Right lobe of liver (tissue), 6 donors: ENCODE measurements around the gene MFSD6L. TPM values are rescaled to one million over a fixed set of nuclear protein-coding genes. Genes with fewer than 3 reads are reported as not detected.

Experiments used
- ATAC-seq, 4 donors: fragments of 200-7000 bp; cut with Tn5 transposase; one replicate each; pipeline ENCODE4 v1.9.1; 2020; ENCODE audit warnings: mild to moderate bottlenecking in 4 of 4, moderate library complexity in 4 of 4
- DNase-seq, 3 donors: peaks; one replicate each; pipeline ENCODE4 v3.0.0-alpha.2; 2020
- H3K27ac ChIP-seq, 3 donors: fragments of 200-600 bp; one replicate each; pipeline ENCODE4 v1.8.0; 2022
- H3K27me3 ChIP-seq, 2 donors: fragments of 200-600 bp; one replicate each; pipeline ENCODE4 v1.8.0; 2022
- H3K36me3 ChIP-seq, 4 donors: fragments of 200-600 bp; sonication (generic) in 1 of 4; one replicate each; pipeline versions ENCODE4 v1.5.1 to v1.8.0; 2017 to 2022; ENCODE audit warnings: control low read depth in 1 of 4
- H3K4me1 ChIP-seq, 4 donors: fragments of 200-600 bp; sonication (generic) in 1 of 4; one replicate each; pipeline versions ENCODE4 v1.5.1 to v1.8.0; 2017 to 2022; ENCODE audit warnings: control low read depth in 1 of 4
- H3K4me3 ChIP-seq, 3 donors: fragments of 200-600 bp; one replicate each; pipeline ENCODE4 v1.8.0; 2022
- H3K9me3 ChIP-seq, 4 donors: fragments of 200-600 bp; sonication (generic) in 1 of 4; one replicate each; pipeline versions ENCODE4 v1.5.1 to v1.8.0; 2017 to 2022; ENCODE audit warnings: control low read depth in 1 of 4
- POLR2A ChIP-seq: fragments of 450-650 bp; IDR thresholded peaks from one replicate; pipeline ENCODE4 v1.6.1; 2017; ENCODE audit warnings: antibody characterized with exemption, mild to moderate bottlenecking
- WGBS: methylation state at CpG from one replicate; pipeline ENCODE4 v1.1.6; 2018; ENCODE audit warnings: low coverage, low lambda C conversion rate; ENCODE audit not compliant: insufficient coverage; ENCODE audit errors: missing lambda C conversion rate; 5-methylcytosine and 5-hydroxymethylcytosine counted together
- intact Hi-C, 2 donors: fragments of 100-400 bp; cut with DNase I; formaldehyde crosslinking; loops; one replicate each; pipeline versions ENCODE4 v1.11.2 to v1.14.1; 2022
- total RNA-seq, 6 experiments: library from RNA; depleted of rRNA in 2 of 6; stranded (reverse); fragments of >200 nt in 2 of 6; fragmentation: NEBNext Ultra II Directional in 3 of 6; extraction: Animal tissue kit (Norgen Biotek cat#: 25700) in 3 of 6; gene quantifications; one replicate each; pipeline versions ENCODE4 v1.1.0 to v1.2.4, GENCODE V29; 2016 to 2023
- TF ChIP-seq, protein P1 (sequence below), 4 donors: fragments of 200-600 bp in 3 of 4; fragments of 450-650 bp in 1 of 4; IDR thresholded peaks; one replicate each; pipeline versions ENCODE4 v1.5.1 to v1.8.0; 2016 to 2022; ENCODE audit warnings: antibody characterized with exemption in 4 of 4, mild to moderate bottlenecking in 2 of 4
- donor health status: DM: no; HTN: yes; CAD: no.
- donor health status: DM: no; HTN: no; CAD: no.
- donor health status: DM: no; HTN: no; CAD: no.
- donor health status: DM: no; HTN: yes; CAD: no.
- donor health status: DM: no; HTN: yes; CAD: no.

The MFSD6L gene
- total RNA-seq, 6 experiments from 2014 or later = not detected

- WGBS = 55% methylated on average over 8 of the region's 19 CpGs
- intact Hi-C loops = no loop called here
- peaks cover 0 to 6% (median 0%) of the 10 kb centered on the region in 4 donors for H3K4me1 ChIP-seq
- H3K36me3 ChIP-seq = no peaks in the 10 kb centered on the region
- no peak for ATAC-seq
- no peak for TF ChIP-seq POLR2A
- TF ChIP-seq, protein P1, sequence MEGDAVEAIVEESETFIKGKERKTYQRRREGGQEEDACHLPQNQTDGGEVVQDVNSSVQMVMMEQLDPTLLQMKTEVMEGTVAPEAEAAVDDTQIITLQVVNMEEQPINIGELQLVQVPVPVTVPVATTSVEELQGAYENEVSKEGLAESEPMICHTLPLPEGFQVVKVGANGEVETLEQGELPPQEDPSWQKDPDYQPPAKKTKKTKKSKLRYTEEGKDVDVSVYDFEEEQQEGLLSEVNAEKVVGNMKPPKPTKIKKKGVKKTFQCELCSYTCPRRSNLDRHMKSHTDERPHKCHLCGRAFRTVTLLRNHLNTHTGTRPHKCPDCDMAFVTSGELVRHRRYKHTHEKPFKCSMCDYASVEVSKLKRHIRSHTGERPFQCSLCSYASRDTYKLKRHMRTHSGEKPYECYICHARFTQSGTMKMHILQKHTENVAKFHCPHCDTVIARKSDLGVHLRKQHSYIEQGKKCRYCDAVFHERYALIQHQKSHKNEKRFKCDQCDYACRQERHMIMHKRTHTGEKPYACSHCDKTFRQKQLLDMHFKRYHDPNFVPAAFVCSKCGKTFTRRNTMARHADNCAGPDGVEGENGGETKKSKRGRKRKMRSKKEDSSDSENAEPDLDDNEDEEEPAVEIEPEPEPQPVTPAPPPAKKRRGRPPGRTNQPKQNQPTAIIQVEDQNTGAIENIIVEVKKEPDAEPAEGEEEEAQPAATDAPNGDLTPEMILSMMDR (IDR thresholded peaks at IDR 0.05) = no peak
- H3K27ac ChIP-seq = no peak overlapping the region
- no peak overlapping the region for H3K4me3 ChIP-seq
- DNase-seq = no peak
- H3K27me3 ChIP-seq = no peaks in the 10 kb centered on the region
- no peaks in the 10 kb centered on the region for H3K9me3 ChIP-seq
Observed at GRCh38 chr17:8803531-8804420, 4.6 kb upstream of the MFSD6L start.

GRCh38 chr17:8801135-8801840, 2.1 kb upstream of the MFSD6L start:
- Histone ChIP-seq H3K4me3 (no peak overlapping the region), H3K4me1 (peaks cover 0 to 6% (median 0%) of the 10 kb centered on the region in 4 donors), H3K36me3 (no peaks in the 10 kb centered on the region), H3K27me3 (no peaks in the 10 kb centered on the region), H3K27ac (no peak overlapping the region), H3K9me3 (no peaks in the 10 kb centered on the region)
- no peak for TF ChIP-seq POLR2A
- TF ChIP-seq, protein P1 (IDR thresholded peaks at IDR 0.05) = no peak
- 87% methylated on average over 3 of the region's 6 CpGs for WGBS
- ATAC-seq (peak in 1 of 4 donors; percentile 17), DNase-seq (no peak)
- intact Hi-C loops = no loop called here

DNA sequence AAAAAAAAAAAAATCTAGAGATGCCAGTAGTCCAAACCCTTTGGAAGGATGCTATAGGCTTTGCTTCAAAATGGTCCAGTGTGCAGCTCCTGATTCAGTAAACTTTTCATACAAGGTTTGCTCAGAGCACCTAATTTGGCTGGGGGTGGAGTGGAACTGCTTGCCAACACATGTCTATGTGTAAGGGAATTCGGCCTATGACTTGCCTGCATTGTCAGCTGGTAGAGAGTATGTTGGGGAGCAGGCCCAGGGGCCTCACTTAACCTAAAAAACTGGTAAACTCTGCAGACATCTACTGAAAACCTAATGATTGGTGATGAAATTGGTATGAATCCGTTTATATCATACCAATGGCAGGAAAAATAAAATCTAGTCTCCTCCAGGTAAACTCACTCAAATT, 1.5 kb upstream of the MFSD6L start:
- ATAC-seq = no peak
- no peak overlapping the region for H3K27ac ChIP-seq
- WGBS = 71% methylated on average over 1 of the region's 2 CpGs

DNA sequence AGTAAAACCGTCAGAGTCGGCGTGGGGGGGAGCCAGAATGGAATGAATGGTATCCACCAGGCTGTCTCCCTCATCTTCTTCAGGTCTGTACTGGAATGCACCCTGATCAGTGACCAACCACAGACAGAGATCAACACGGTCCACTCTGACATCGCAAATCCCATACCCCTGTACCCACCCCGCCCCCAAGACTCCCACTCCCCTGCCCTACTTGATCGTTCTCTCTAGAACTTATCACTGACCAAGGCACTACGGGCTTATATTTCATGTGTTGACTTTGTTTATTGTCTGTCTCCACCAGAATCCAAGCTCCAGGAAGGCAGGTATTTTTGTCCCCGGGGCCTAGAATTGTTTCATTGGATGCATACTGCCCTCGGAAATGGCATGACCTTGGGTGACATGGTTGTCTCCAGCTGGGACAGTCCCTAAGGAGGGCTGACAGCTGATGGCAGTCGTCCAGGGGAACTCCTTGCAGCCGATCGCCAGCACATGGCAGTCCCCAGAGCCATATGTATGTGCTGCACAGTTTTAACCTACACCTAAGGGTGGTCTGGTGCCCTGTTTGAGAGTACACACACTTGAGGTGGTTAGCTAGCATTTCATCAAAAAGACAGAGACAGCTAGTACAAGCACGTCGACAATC, 526 bp upstream of the MFSD6L start:
- Histone ChIP-seq H3K36me3 (no peaks in the 10 kb centered on the region), H3K4me3 (no peak overlapping the region), H3K9me3 (no peaks in the 10 kb centered on the region), H3K27me3 (no peaks in the 10 kb centered on the region), H3K27ac (no peak overlapping the region), H3K4me1 (peaks cover 0 to 6% (median 0%) of the 10 kb centered on the region in 4 donors)
- DNase-seq (no peak), ATAC-seq (peak in 1 of 4 donors; percentile 13)
- no peak for TF ChIP-seq POLR2A
- TF ChIP-seq, protein P1 (IDR thresholded peaks at IDR 0.05) = no peak
- 52% methylated on average over 11 of the region's 15 CpGs for WGBS
- intact Hi-C loops = no loop called here

More for the DNA sequence above, 1.5 kb upstream of the MFSD6L start:
- Histone ChIP-seq H3K4me1 (peaks cover 0 to 6% (median 0%) of the 10 kb centered on the region in 4 donors), H3K4me3 (no peak overlapping the region), H3K36me3 (no peaks in the 10 kb centered on the region), H3K9me3 (no peaks in the 10 kb centered on the region), H3K27me3 (no peaks in the 10 kb centered on the region)
- TF ChIP-seq POLR2A = no peak
- TF ChIP-seq, protein P1 (IDR thresholded peaks at IDR 0.05) = no peak
- no peak for DNase-seq
- intact Hi-C loops = no loop called here
